HepG2 (cell line): Measurements from ENCODE around the gene RBCK1. TPM values are rescaled to one million over a fixed set of nuclear protein-coding genes. Genes with fewer than 3 reads are reported as not detected.

ENCODE experiments used
- HDAC6 ChIP-seq: fragments of 200-600 bp; sonication (generic); IDR thresholded peaks from 2 replicates; pipeline ENCODE4 v1.7.0; 2017; ENCODE audit warnings: mild to moderate bottlenecking, antibody characterized with exemption, low read length, low read depth
- IKZF4 ChIP-seq: sonication (generic); formaldehyde crosslinking; IDR thresholded peaks from 2 replicates; pipeline ENCODE4 v1.5.1; 2020; ENCODE audit warnings: borderline replicate concordance, mild to moderate bottlenecking, low read depth, missing genetic modification reagents; ENCODE audit errors: not compliant biosample characterization
- IRF1 ChIP-seq: sonication (generic); formaldehyde crosslinking; IDR thresholded peaks from 2 replicates; pipeline ENCODE4 v1.4.0; 2020; ENCODE audit warnings: low read depth, mild to moderate bottlenecking, missing genetic modification reagents
- KAT2B ChIP-seq: fragments of 150-350 bp; IDR thresholded peaks from 2 replicates; pipeline ENCODE4 v1.6.1; 2014; ENCODE audit warnings: low read depth, low read length, borderline replicate concordance
- KAT7 ChIP-seq: IDR thresholded peaks from 2 replicates; pipeline ENCODE4 v1.6.1; 2018; ENCODE audit warnings: borderline replicate concordance, missing compliant biosample characterization
- KLF11 ChIP-seq: IDR thresholded peaks from 2 replicates; pipeline ENCODE4 v1.6.1; 2016; ENCODE audit warnings: missing compliant biosample characterization
- MED1 ChIP-seq: sonication (generic); formaldehyde crosslinking; IDR thresholded peaks from 2 replicates; pipeline ENCODE4 v1.4.0; 2020; ENCODE audit warnings: missing genetic modification reagents
- MED8 ChIP-seq: sonication (generic); formaldehyde crosslinking; IDR thresholded peaks from 2 replicates; pipeline ENCODE4 v1.8.1; 2023; ENCODE audit warnings: mild to moderate bottlenecking, missing genetic modification reagents; ENCODE audit not compliant: insufficient replicate concordance
- NCOR1 ChIP-seq: fragments of 200-600 bp; sonication (generic); IDR thresholded peaks from 2 replicates; pipeline ENCODE4 v1.7.0; 2017; ENCODE audit warnings: antibody characterized with exemption, low read length, borderline replicate concordance
- NR2C2 ChIP-seq: sonication (generic); formaldehyde crosslinking; IDR thresholded peaks from 2 replicates; pipeline ENCODE4 v1.4.0; 2020; ENCODE audit warnings: missing genetic modification reagents, mild to moderate bottlenecking, moderate library complexity, borderline replicate concordance
- PHF20 ChIP-seq: sonication (generic); formaldehyde crosslinking; IDR thresholded peaks from 2 replicates; pipeline ENCODE4 v1.5.0; 2020; ENCODE audit warnings: mild to moderate bottlenecking, missing genetic modification reagents
- SIN3B ChIP-seq: fragments of 150-350 bp; IDR thresholded peaks from 2 replicates; pipeline ENCODE4 v1.6.1; 2014; ENCODE audit warnings: low read length
- YEATS4 ChIP-seq: sonication (generic); formaldehyde crosslinking; IDR thresholded peaks from 2 replicates; pipeline ENCODE4 v1.4.0; 2020; ENCODE audit warnings: missing genetic modification reagents, borderline replicate concordance
- ZBED4 ChIP-seq: sonication (generic); formaldehyde crosslinking; IDR thresholded peaks from 2 replicates; pipeline ENCODE4 v1.4.0; 2020; ENCODE audit warnings: missing genetic modification reagents, borderline replicate concordance
- ZBTB25 ChIP-seq: IDR thresholded peaks from 2 replicates; pipeline ENCODE4 v1.6.1; 2018; ENCODE audit warnings: missing genetic modification reagents
- ZBTB38 ChIP-seq: sonication (generic); formaldehyde crosslinking; IDR thresholded peaks from 2 replicates; pipeline ENCODE4 v1.5.1; 2020; ENCODE audit warnings: mild to moderate bottlenecking, missing genetic modification reagents
- ZNF678 ChIP-seq: sonication (generic); formaldehyde crosslinking; IDR thresholded peaks from 2 replicates; pipeline ENCODE4 v1.4.0; 2020; ENCODE audit warnings: mild to moderate bottlenecking, missing genetic modification reagents
- ZNF703 ChIP-seq: sonication (generic); formaldehyde crosslinking; IDR thresholded peaks from 2 replicates; pipeline ENCODE4 v1.5.1; 2020; ENCODE audit warnings: missing genetic modification reagents, mild to moderate bottlenecking, moderate library complexity, borderline replicate concordance
- ZNF766 ChIP-seq: sonication (generic); formaldehyde crosslinking; IDR thresholded peaks from 2 replicates; pipeline ENCODE4 v1.5.0; 2020; ENCODE audit warnings: missing genetic modification reagents, borderline replicate concordance
- ZNF770 ChIP-seq: sonication (generic); formaldehyde crosslinking; IDR thresholded peaks from 2 replicates; pipeline ENCODE4 v1.5.0; 2020; ENCODE audit warnings: mild to moderate bottlenecking, missing genetic modification reagents
- ZSCAN25 ChIP-seq: sonication (generic); formaldehyde crosslinking; IDR thresholded peaks from 2 replicates; pipeline ENCODE4 v1.8.0; 2022; ENCODE audit warnings: mild to moderate bottlenecking, missing genetic modification reagents
- polyA plus RNA-seq, 8 experiments: library from polyadenylated mRNA; depleted of rRNA in 3 of 8; stranded (reverse) in 7 of 8; unstranded in 1 of 8; fragments of >200 nt; fragmentation: Illumina TruSeq in 4 of 8; extraction: Trizol in 4 of 8; gene quantifications; 2 replicates each; pipeline versions ENCODE4 v1.2.1 to v1.2.3, GENCODE V29; 2011 to 2016; ENCODE audit warnings: low read depth in 4 of 8, missing spikeins in 1 of 8, mixed read lengths in 1 of 8; ENCODE audit not compliant: insufficient read depth in 1 of 8
- total RNA-seq, 5 experiments: library from RNA; depleted of rRNA; stranded (reverse); fragments of >200 nt; fragmentation: Illumina TruSeq; extraction: Trizol; gene quantifications; 2 replicates each; pipeline ENCODE4 v1.2.3, GENCODE V29; 2016; ENCODE audit warnings: low read depth in 1 of 5

RBCK1 gene
- total and polyA plus RNA-seq, 2 of the 13 experiments (the other 11 are each of a cell fraction or from before 2014, with no cell fraction given): 149 to 215 TPM

GRCh38 chr20:396619-397431 is 11.3 kb upstream of the RBCK1 start (continued):
- no peak for TF ChIP-seq HDAC6
- TF ChIP-seq NCOR1: peak; percentile 88; the same call in 1 of the 2 replicates
- peak; percentile 56 for TF ChIP-seq MED8 (CRISPR knock-in tag)
- peak; percentile 99 for TF ChIP-seq MED1 (CRISPR knock-in tag)
- TF ChIP-seq PHF20: no peak
- no peak; the same call in 1 of the 2 replicates for TF ChIP-seq ZNF766 (CRISPR knock-in tag)
- peak; percentile 94 for TF ChIP-seq ZBED4 (CRISPR knock-in tag)
- peak; percentile 90; the same call in 1 of the 2 replicates for TF ChIP-seq YEATS4 (CRISPR knock-in tag)
- no peak for TF ChIP-seq KAT2B
- TF ChIP-seq ZSCAN25 (CRISPR knock-in tag): peak; percentile 100
- peak; percentile 89; the same call in 1 of the 2 replicates for TF ChIP-seq ZBTB25 (CRISPR knock-in tag)
- TF ChIP-seq ZNF770 (CRISPR knock-in tag): peak; percentile 88
- TF ChIP-seq ZNF703 (CRISPR knock-in tag): no peak
- peak; percentile 75; the same call in 1 of the 2 replicates for TF ChIP-seq NR2C2 (CRISPR knock-in tag)
- TF ChIP-seq KAT7 (CRISPR knock-in tag): peak; percentile 93
- no peak for TF ChIP-seq IKZF4 (CRISPR knock-in tag)
- TF ChIP-seq ZBTB38 (CRISPR knock-in tag): peak; percentile 9; the same call in 1 of the 2 replicates
- TF ChIP-seq KLF11 (CRISPR knock-in tag): peak; percentile 92; the same call in 1 of the 2 replicates
- no peak for TF ChIP-seq IRF1 (CRISPR knock-in tag)
- TF ChIP-seq SIN3B: no peak
- no peak for TF ChIP-seq ZNF678 (CRISPR knock-in tag)
